Measurements from ENCODE around the gene CTNNA3.

GRCh38 chr10:66833861-66834260 lies 862.1 kb downstream of the CTNNA3 start:
- TF ChIP-seq POLR2AphosphoS5 (IDR thresholded peaks at IDR 0.05; ENCODE audit: insufficient read depth, low read depth, low read length), result no peak
- no peak for TF ChIP-seq CTCF (IDR thresholded peaks at IDR 0.05; ENCODE audit: extremely low read depth in 1 of 2, insufficient read depth in 1 of 2, low read depth in 1 of 2, low read length in 2 of 2)
- no peak for TF ChIP-seq POLR2A (IDR thresholded peaks at IDR 0.05; ENCODE audit: low read depth, low read length)
- no peak for TF ChIP-seq EZH2 (IDR thresholded peaks at IDR 0.05; ENCODE audit: borderline replicate concordance, low read depth, low read length, severe bottlenecking)
- no peak for TF ChIP-seq MYC (IDR thresholded peaks at IDR 0.05; ENCODE audit: low read depth, low read length)
- no peak for TF ChIP-seq FOS (IDR thresholded peaks at IDR 0.05; ENCODE audit: borderline replicate concordance, insufficient read depth, low read length)
- TF ChIP-seq MAX (IDR thresholded peaks at IDR 0.05; ENCODE audit: insufficient read depth, insufficient read length), result no peak
- no peak for TF ChIP-seq JUN (IDR thresholded peaks at IDR 0.05; ENCODE audit: borderline replicate concordance, insufficient read depth, insufficient read length, low read depth)
